Left ventricle myocardium inferior (tissue), 1 donor: ENCODE data around the gene COL3A1. TPM values are rescaled to one million over a fixed set of nuclear protein-coding genes. Genes with fewer than 3 reads are reported as not detected.

Experiments used
- DNase-seq: peaks from one replicate; pipeline ENCODE4 v3.0.0-alpha.2; 2020
- H3K27ac ChIP-seq: fragments of 200-600 bp; replicated peaks from 2 replicates; pipeline ENCODE4 v1.8.0; 2021
- H3K27me3 ChIP-seq: fragments of 200-600 bp; 2 replicates; pipeline ENCODE4 v1.8.0; 2021; ENCODE audit warnings: low read depth
- H3K36me3 ChIP-seq: fragments of 200-600 bp; 2 replicates; pipeline ENCODE4 v1.8.0; 2021
- H3K4me1 ChIP-seq: fragments of 200-600 bp; 2 replicates; pipeline ENCODE4 v1.8.0; 2021
- H3K4me3 ChIP-seq: fragments of 200-600 bp; 2 replicates; pipeline ENCODE4 v1.8.0; 2021; ENCODE audit warnings: mild to moderate bottlenecking, moderate library complexity
- H3K9me3 ChIP-seq: fragments of 200-600 bp; replicated peaks from 2 replicates; pipeline ENCODE4 v1.8.0; 2021
- intact Hi-C: fragments of 100-400 bp; cut with micrococcal nuclease; formaldehyde crosslinking; loops from one replicate; pipeline ENCODE4 v1.11.0; 2022
- total RNA-seq: library from RNA; stranded (reverse); fragmentation: NEBNext Ultra II Directional; extraction: Animal tissue kit (Norgen Biotek cat#: 25700); gene quantifications from one replicate; pipeline ENCODE4 v1.2.1, GENCODE V29; 2021
- TF ChIP-seq, protein P1 (sequence below): fragments of 200-600 bp; IDR thresholded peaks from 2 replicates; pipeline ENCODE4 v1.8.0; 2021; ENCODE audit warnings: antibody characterized with exemption, mild to moderate bottlenecking, borderline replicate concordance
- donor health status: DM: no; HTN: yes; CAD: no; lungs with severe emphysema.

The COL3A1 gene
- total RNA-seq, 1 donor from 2014 or later, result 98.5 TPM

DNA sequence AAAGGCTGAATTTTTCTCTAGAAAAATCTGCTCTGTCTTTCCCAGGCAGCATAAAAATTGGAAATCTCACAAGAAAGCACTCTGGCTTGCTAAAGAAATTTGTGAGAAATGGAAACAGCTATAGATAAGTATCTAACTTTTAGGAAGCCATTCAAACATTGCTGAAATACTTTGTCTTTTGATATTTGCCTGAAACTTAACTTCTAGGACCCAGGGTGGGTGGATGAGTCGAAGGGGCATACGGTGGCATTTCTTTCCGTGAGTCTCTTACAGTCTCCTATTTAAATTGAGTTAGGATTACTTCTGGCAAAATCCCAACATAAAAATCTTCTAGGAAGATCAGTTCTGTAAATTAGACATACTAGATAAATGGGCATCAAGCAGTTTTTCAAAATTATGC is 532 bp upstream of the COL3A1 start:
- intact Hi-C loops, result loop anchor here (10.0 kb wide), 1 partner anchor 449 kb away; no protein-coding TSS in a partner anchor
- Histone ChIP-seq H3K36me3 (no peaks in the 10 kb centered on the region), H3K9me3 (no peaks in the 10 kb centered on the region), H3K4me3 (peak overlapping the region; percentile 64), H3K27ac (peak overlapping the region; percentile 82), H3K27me3 (no peaks in the 10 kb centered on the region), H3K4me1 (no peaks in the 10 kb centered on the region)
- TF ChIP-seq, protein P1, sequence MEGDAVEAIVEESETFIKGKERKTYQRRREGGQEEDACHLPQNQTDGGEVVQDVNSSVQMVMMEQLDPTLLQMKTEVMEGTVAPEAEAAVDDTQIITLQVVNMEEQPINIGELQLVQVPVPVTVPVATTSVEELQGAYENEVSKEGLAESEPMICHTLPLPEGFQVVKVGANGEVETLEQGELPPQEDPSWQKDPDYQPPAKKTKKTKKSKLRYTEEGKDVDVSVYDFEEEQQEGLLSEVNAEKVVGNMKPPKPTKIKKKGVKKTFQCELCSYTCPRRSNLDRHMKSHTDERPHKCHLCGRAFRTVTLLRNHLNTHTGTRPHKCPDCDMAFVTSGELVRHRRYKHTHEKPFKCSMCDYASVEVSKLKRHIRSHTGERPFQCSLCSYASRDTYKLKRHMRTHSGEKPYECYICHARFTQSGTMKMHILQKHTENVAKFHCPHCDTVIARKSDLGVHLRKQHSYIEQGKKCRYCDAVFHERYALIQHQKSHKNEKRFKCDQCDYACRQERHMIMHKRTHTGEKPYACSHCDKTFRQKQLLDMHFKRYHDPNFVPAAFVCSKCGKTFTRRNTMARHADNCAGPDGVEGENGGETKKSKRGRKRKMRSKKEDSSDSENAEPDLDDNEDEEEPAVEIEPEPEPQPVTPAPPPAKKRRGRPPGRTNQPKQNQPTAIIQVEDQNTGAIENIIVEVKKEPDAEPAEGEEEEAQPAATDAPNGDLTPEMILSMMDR, result no peak
- no peak for DNase-seq

DNA sequence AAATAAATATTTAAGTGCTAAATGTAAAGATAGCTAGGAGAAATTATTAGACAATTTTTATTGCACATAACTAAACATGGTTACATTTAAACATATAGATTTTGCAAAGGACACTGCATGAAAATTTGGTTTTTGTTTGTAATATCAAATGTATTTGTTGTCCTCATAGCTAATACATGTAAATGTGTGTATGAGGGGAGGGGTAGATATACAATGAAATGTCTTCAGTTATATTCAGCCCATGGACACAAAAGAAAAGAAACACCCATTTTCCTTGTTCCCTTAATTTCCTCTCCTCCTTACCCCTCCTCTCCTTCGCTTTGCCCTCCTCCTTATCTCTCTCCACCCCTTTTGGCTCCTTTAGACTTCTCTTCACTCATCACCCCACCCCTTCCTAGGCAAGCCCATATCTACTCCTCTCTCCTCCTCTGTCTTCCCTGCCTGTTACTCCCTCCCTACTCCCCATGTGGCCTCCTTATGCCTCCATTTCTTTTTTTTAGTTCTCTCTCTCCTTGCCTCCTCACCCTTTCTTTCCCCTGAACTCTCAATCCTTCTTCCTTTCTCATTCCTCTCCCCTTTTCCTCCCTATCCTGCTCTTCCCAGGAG is 1.4 kb downstream of the COL3A1 start:
- TF ChIP-seq, protein P1, result no peak
- Histone ChIP-seq H3K4me3 (peak overlapping the region; percentile 64), H3K27me3 (no peaks in the 10 kb centered on the region), H3K27ac (peak overlapping the region; percentile 82), H3K9me3 (no peaks in the 10 kb centered on the region), H3K4me1 (no peaks in the 10 kb centered on the region), H3K36me3 (no peaks in the 10 kb centered on the region)
- intact Hi-C loops, result loop anchor here (5.0 to 10.0 kb wide), 2 partner anchors 188 to 451 kb away; no protein-coding TSS in a partner anchor
- DNase-seq, result no peak

- Histone ChIP-seq H3K36me3 (no peaks in the 10 kb centered on the region), H3K9me3 (no peaks in the 10 kb centered on the region), H3K4me1 (no peaks in the 10 kb centered on the region), H3K4me3 (peak overlapping the region; percentile 64), H3K27ac (peak overlapping the region; percentile 82), H3K27me3 (no peaks in the 10 kb centered on the region)
- TF ChIP-seq, protein P1, result peak; percentile 47
- DNase-seq, result no peak
- intact Hi-C loops, result loop anchor here (5.0 to 10.0 kb wide), 2 partner anchors 189 to 452 kb away; no protein-coding TSS in a partner anchor
These were observed 2.5 kb downstream of the COL3A1 start for GRCh38 chr2:188976545-188977268.

- H3K4me1 ChIP-seq, result no peaks in the 10 kb centered on the region
- TF ChIP-seq, protein P1, result no peak
- no peaks in the 10 kb centered on the region for H3K9me3 ChIP-seq
- peak overlapping the region; percentile 64 for H3K4me3 ChIP-seq
- intact Hi-C loops, result loop anchor here (5.0 to 10.0 kb wide), 2 partner anchors 190 to 453 kb away; no protein-coding TSS in a partner anchor
- no peaks in the 10 kb centered on the region for H3K27me3 ChIP-seq
- peak overlapping the region; percentile 82 for H3K27ac ChIP-seq
- no peaks in the 10 kb centered on the region for H3K36me3 ChIP-seq
- DNase-seq, result no peak
These were observed 3.1 kb downstream of the COL3A1 start for GRCh38 chr2:188977317-188977716.

- DNase-seq, result no peak
- intact Hi-C loops, result loop anchor here (5.0 to 10.0 kb wide), 2 partner anchors 191 to 454 kb away; no protein-coding TSS in a partner anchor
- H3K27me3 ChIP-seq, result no peaks in the 10 kb centered on the region
- H3K4me1 ChIP-seq, result no peaks in the 10 kb centered on the region
- H3K9me3 ChIP-seq, result no peaks in the 10 kb centered on the region
- no peaks in the 10 kb centered on the region for H3K36me3 ChIP-seq
- peak overlapping the region; percentile 64 for H3K4me3 ChIP-seq
- H3K27ac ChIP-seq, result peak overlapping the region; percentile 82
- TF ChIP-seq, protein P1, result peak; percentile 38
These were observed 4.3 kb downstream of the COL3A1 start for GRCh38 chr2:188978291-188979081.
